Ecto neural progenitor cell (in vitro differentiated cells): ENCODE measurements around the gene GSG1L2.
"Not testable (repeated sequence)": the region's sequence is repeated elsewhere in the genome, so short reads cannot be mapped to it uniquely, and the experiment has no call there.

ENCODE experiments used
- DNase-seq: peaks from one replicate; pipeline ENCODE4 v3.0.0-alpha.2; 2018; ENCODE audit warnings: low spot score

Gene GSG1L2

DNA sequence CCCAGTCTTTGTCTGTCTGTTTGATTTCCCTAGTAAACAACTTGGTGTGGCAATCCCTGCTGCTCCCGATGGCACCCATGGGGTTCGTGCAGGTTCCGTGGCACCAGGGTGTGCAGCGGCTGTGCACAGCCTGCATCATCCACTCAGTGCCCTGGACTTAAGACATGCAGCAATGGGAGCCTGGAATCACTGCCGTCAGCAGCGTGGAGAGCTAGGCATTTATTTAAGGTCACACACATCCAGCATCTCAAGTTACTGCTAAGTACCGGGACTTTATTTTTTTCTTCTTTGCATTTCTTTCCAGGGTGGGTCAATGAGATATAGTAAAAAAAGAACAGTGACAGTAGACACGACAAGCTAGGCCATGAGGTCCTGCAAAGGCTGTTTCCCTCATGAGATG lies 33.3 kb downstream of the GSG1L2 start:
- no peak for DNase-seq

- no peak for DNase-seq
Observed at GRCh38 chr17:9784544-9784943, 37.3 kb downstream of the GSG1L2 start.

DNA sequence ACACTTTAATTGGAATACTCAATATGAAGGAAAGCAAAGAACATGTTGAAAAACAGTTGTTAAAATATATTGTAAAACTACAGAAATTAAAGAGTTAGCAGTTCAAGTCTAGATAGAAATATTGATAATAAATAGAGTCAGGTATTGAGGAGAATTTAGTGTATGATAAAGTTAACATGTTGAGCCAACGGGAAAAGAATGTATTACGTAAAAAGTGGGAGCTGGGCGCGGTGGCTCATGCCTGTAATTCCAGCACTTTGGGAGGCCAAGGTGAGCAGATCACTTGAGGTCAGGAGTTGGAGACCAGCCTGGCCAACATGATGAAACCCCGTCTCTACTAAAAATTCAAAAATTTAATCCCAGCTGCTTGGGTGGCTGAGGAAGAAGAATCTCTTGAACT lies 38.4 kb downstream of the GSG1L2 start:
- not testable (repeated sequence) for DNase-seq

DNA sequence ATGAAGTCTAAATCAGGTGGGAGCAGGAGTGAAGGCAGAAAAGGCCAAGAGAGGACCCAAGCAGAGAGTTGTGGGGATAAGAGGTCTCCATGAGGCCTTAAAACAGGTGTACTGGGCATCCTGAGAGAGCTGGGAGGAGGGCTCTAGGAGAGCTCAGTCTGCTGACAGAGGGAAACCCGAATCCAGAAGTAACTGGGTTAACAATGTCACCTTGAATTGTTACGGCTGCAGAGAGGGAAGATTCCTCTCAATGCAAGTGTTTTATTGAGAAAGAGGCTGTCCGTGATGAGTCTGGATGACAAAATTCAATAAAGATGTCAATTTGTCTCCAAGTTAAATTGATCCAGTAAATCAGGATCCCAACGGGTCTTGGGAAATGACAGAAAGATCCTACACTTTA lies 38.8 kb downstream of the GSG1L2 start:
- no peak for DNase-seq

DNA sequence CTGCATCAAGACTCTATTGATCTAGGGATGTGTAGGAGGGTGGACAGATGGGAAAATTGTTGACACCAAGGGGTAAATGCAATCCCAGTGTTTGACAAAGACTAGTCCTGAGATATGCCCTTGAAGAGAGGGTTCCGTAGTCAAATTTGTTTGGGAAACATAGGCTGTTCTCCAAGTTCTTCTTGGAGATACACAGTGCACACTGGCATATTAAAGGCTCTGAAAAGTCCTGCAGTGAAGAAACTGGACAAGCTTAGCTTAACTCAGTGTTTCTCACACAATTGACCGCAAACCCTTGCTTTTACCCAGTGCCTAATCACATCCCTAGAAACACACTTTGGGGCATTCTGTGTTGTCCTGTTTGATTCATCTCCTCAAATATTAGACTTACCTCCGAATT lies 41.3 kb downstream of the GSG1L2 start:
- DNase-seq, result no peak

- DNase-seq, result no peak
Observed at GRCh38 chr17:9776911-9777310, 45.0 kb downstream of the GSG1L2 start.

GRCh38 chr17:9772658-9773057 lies 49.2 kb downstream of the GSG1L2 start:
- DNase-seq, result no peak

DNA sequence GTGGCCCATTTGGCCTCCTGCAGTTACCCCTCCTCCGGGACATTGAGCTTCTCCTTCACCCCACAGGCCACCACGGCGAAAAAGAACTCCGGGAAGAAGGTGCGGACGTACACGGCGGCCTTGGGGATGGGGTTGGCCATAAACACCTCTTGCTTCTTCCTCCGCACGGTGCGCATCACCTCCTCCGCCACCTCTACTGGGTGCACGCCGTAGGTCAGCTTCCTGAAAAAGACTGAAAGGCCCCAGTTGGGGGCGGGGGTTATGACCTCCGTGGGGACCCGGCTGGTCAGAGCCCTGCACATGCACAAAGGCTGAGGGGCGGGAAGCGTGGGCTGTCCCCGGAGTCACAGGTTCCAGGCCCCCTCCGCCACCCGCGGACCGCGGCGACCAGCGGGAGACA lies 50.4 kb downstream of the GSG1L2 start:
- DNase-seq, result no peak

GRCh38 chr17:9769036-9769695 lies 52.7 kb downstream of the GSG1L2 start:
- no peak for DNase-seq

DNA sequence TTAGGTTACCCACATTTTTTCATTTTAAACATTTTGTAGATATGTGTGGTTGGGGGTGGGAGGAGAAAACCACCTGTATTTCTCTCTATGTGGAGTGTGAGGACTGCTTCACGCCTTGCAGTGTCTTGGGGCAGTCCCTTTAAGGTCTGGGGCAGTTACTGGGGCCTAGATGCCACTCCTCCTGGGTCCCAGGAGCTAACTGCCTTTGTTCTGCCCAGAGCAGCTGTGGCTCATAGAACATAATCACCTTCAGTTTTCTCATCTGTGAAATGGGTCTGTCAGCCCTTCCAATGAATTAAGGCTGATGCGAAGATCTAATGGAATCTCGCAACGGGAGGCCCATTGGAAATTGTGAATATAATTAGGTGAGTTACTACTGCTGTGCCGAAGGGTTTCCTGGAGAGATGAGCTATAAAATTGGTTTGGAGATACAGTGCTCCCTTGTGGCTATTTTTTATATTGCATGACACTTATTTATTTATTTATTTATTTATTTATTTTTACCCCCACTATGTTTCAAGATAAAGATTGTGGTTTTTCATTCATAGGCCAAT lies 53.4 kb downstream of the GSG1L2 start:
- DNase-seq, result no peak

DNA sequence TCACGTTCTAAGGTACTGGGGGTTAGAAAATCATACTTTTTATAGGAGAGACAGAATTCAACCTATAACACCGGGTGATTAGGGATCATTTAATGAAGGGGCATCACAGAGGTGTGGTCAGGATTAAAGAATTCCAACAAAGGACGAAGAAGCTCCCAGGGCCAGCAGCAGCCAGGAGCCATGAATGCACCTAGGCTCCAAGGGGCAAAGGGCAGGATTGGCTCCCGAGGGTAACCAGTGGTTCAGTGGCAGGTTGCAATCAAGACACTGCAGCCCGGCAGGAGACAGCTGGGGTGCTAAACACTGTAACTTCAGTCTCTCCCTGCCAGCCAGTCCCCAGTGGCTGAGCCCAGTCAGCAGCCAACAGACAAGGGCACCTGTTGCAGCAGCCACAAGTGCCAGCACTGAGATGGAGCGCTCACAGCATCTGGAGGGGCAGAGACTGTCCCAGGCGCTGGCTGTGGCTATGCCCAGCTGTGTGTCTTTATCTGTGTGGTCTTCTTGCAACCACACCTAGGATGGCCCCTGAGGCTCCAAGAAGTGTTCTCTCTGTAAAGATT lies 54.4 kb downstream of the GSG1L2 start:
- DNase-seq, result no peak

DNA sequence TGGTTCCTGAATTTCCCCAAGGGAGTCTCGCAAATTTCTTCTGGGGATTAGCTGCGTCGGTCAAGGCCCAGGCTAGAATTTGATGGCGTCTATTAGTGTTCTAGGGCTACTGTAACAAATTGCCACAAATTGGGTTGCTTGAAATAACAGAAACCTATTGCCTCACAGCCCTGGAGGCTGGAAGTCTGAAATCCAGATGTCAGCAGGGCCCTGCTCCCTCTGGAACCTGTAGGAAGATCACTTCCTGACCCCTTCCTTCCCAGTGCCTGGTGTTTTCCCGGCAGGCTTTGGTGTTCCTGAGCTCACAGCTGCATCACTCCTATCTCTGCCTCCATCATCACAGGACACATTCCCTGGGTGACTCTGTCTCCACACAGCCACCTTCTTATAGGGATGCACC lies 54.9 kb downstream of the GSG1L2 start:
- no peak for DNase-seq

- DNase-seq, result no peak
Observed at GRCh38 chr17:9765322-9765721, 56.6 kb downstream of the GSG1L2 start.

GRCh38 chr17:9763643-9764042 lies 58.2 kb downstream of the GSG1L2 start:
- no peak for DNase-seq

DNA sequence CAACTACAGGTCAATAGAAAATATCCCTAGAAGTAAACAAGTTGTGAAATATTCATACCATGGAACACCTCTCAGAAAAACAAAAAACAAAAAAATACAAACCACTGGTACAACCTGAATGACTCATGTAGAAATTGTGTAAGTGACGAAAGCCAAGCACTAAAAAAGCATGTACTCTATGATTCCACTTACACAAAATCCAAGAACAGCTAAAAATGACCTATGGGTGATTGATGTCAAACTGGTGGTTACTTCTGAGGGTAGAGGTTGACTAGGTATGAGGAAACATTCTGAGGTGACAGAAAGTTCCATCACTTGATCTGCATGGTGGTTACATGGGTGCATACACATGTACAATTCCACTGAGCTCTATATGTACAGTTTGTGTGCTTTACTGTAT lies 61.6 kb downstream of the GSG1L2 start:
- DNase-seq, result no peak

- DNase-seq, result no peak
Observed at GRCh38 chr17:9755083-9755482, 66.8 kb downstream of the GSG1L2 start.
